ENCODE data around the gene MTA3. TPM values are rescaled to one million over a fixed set of nuclear protein-coding genes. Genes with fewer than 3 reads are reported as not detected.

MTA3 gene
- total and polyA plus RNA-seq, 2 of the 8 experiments (the other 6 are each of a cell fraction or from before 2014, with no cell fraction given), result 125 to 184 TPM

GRCh38 chr2:42547446-42548295 is 20.8 kb upstream of the MTA3 start (continued):
- TF ChIP-seq CHD7 (IDR thresholded peaks at IDR 0.05; ENCODE audit: insufficient replicate concordance, low read length), result no peak
- no peak for TF ChIP-seq RBBP5 (IDR thresholded peaks at IDR 0.05; ENCODE audit: borderline replicate concordance, low read depth, low read length)
- TF ChIP-seq MAX (IDR thresholded peaks at IDR 0.05), result no peak
- no peak for TF ChIP-seq KDM4A (IDR thresholded peaks at IDR 0.05; ENCODE audit: low read depth, low read length, severe bottlenecking)

Measured in H1 (cell line).